GM18951 (cell line): ENCODE data around the gene ZNF547.
A peak's percentile ranks its signal among the peaks of the same experiment; 100 is the strongest.

Source experiments
- POLR2A ChIP-seq: IDR thresholded peaks from 4 replicates; pipeline ENCODE4 v1.6.1; 2011; ENCODE audit warnings: mild to moderate bottlenecking; ENCODE audit not compliant: insufficient read length, insufficient read depth; ENCODE audit errors: extremely low read depth
- in situ Hi-C: fragments of 300-500 bp; cut with MboI; formaldehyde crosslinking; loops from one replicate; pipeline ENCODE4 v1.12.0; 2022; ENCODE audit warnings: low sequenced_read_pairs, mixed read lengths, inconsistent platforms; ENCODE audit not compliant: unreplicated experiment

Gene ZNF547

GRCh38 chr19:57362997-57363687 is at the start of gene ZNF547, which contains the start of gene TRAPPC2B:
Gene ZNF547, plus strand, starts transcription at chr19:57363551. Its CDS starts 5,005 bp downstream, at chr19:57368556.
Gene TRAPPC2B, plus strand, starts transcription at chr19:57363551. Its CDS starts 1,283 bp downstream, at chr19:57364834.
- peak; percentile 67 for TF ChIP-seq POLR2A
- in situ Hi-C loops = no loop called here

GRCh38 chr19:57314146-57314545 is 49.2 kb upstream of the ZNF547 start:
- no peak for TF ChIP-seq POLR2A
- in situ Hi-C loops = no loop called here

GRCh38 chr19:57317503-57317902 is 45.8 kb upstream of the ZNF547 start:
- TF ChIP-seq POLR2A = no peak
- in situ Hi-C loops = no loop called here

GRCh38 chr19:57319869-57320179 is 43.5 kb upstream of the ZNF547 start:
- no peak for TF ChIP-seq POLR2A
- in situ Hi-C loops = no loop called here

- TF ChIP-seq POLR2A = peak; percentile 82
- in situ Hi-C loops = no loop called here
These were observed 42.9 kb upstream of the ZNF547 start, which contains the start of gene ZNF543 for GRCh38 chr19:57320180-57321084. Gene ZNF543, plus strand, starts transcription at chr19:57320472. Its CDS starts 382 bp downstream, at chr19:57320854.

GRCh38 chr19:57321116-57321515 is 42.2 kb upstream of the ZNF547 start:
- in situ Hi-C loops = no loop called here
- no peak for TF ChIP-seq POLR2A

- no peak for TF ChIP-seq POLR2A
- in situ Hi-C loops = no loop called here
These were observed 41.6 kb upstream of the ZNF547 start for GRCh38 chr19:57321751-57322150.

- in situ Hi-C loops = no loop called here
- no peak for TF ChIP-seq POLR2A
These were observed 38.4 kb upstream of the ZNF547 start for GRCh38 chr19:57324992-57325391.

- in situ Hi-C loops = no loop called here
- no peak for TF ChIP-seq POLR2A
These were observed 35.4 kb upstream of the ZNF547 start for GRCh38 chr19:57327993-57328392.

- in situ Hi-C loops = no loop called here
- TF ChIP-seq POLR2A = no peak
These were observed 29.2 kb upstream of the ZNF547 start for GRCh38 chr19:57334191-57334590.

GRCh38 chr19:57338877-57339276 is 24.5 kb upstream of the ZNF547 start:
- in situ Hi-C loops = no loop called here
- no peak for TF ChIP-seq POLR2A

GRCh38 chr19:57342582-57342981 is 20.8 kb upstream of the ZNF547 start:
- no peak for TF ChIP-seq POLR2A
- in situ Hi-C loops = no loop called here

- TF ChIP-seq POLR2A = no peak
- in situ Hi-C loops = no loop called here
These were observed 15.2 kb upstream of the ZNF547 start for GRCh38 chr19:57348136-57348535.

GRCh38 chr19:57350877-57351805 is 12.2 kb upstream of the ZNF547 start, which contains the start of gene ZNF304:
Gene ZNF304, plus strand, starts transcription at chr19:57351271. Its CDS starts 394 bp downstream, at chr19:57351665.
- in situ Hi-C loops = no loop called here
- peak; percentile 63 for TF ChIP-seq POLR2A
